Breast epithelium (tissue), 4 donors: ENCODE data around the gene MMP13. TPM values are rescaled to one million over a fixed set of nuclear protein-coding genes. Genes with fewer than 3 reads are reported as not detected.
"Not testable (repeated sequence)": the region's sequence is repeated elsewhere in the genome, so short reads cannot be mapped to it uniquely, and the experiment has no call there.

ENCODE experiments used
- DNase-seq, 2 donors: peaks; one replicate each; pipeline ENCODE4 v3.0.0-alpha.2; 2019; ENCODE audit warnings: low spot score in 2 of 2
- H3K27ac ChIP-seq, 2 donors: fragments of 200-600 bp; sonication (generic) in 1 of 2; one replicate each; pipeline ENCODE4 v1.5.1; 2016 to 2019; ENCODE audit warnings: mild to moderate bottlenecking in 1 of 2
- H3K27me3 ChIP-seq, 2 donors: fragments of 200-600 bp; sonication (generic) in 1 of 2; one replicate each; pipeline versions ENCODE4 v1.5.1 to v1.6.0; 2017 to 2019; ENCODE audit warnings: control low read depth in 1 of 2, mild to moderate bottlenecking in 1 of 2
- H3K36me3 ChIP-seq: fragments of 200-600 bp; one replicate; pipeline ENCODE4 v1.5.1; 2019
- H3K4me1 ChIP-seq, 2 donors: fragments of 200-600 bp; sonication (generic); one replicate each; pipeline ENCODE4 v1.5.1; 2016 to 2019; ENCODE audit warnings: control low read depth in 1 of 2
- H3K4me3 ChIP-seq, 3 donors: fragments of 200-600 bp; sonication (generic); 1 replicate in 2 of 3; 2 replicates in 1 of 3; pipeline ENCODE4 v1.5.1; 2016 to 2019; ENCODE audit warnings: mild to moderate bottlenecking in 3 of 3, moderate library complexity in 2 of 3
- H3K9me3 ChIP-seq, 2 donors: fragments of 200-600 bp; sonication (generic) in 1 of 2; one replicate each; pipeline ENCODE4 v1.5.1; 2016 to 2019; ENCODE audit warnings: control low read depth in 1 of 2
- CTCF ChIP-seq, 3 donors: fragments of 450-650 bp; IDR thresholded peaks; one replicate each; pipeline ENCODE4 v1.5.1; 2016 to 2017; ENCODE audit warnings: antibody characterized with exemption in 3 of 3, mild to moderate bottlenecking in 3 of 3, moderate library complexity in 3 of 3
- POLR2A ChIP-seq: fragments of 450-650 bp; IDR thresholded peaks from one replicate; pipeline ENCODE4 v1.6.1; 2016; ENCODE audit warnings: antibody characterized with exemption, mild to moderate bottlenecking, moderate library complexity
- POLR2AphosphoS5 ChIP-seq, 3 donors: sonication (generic); formaldehyde crosslinking; IDR thresholded peaks; one replicate each; pipeline ENCODE4 v1.6.1; 2017; ENCODE audit warnings: antibody characterized with exemption in 3 of 3
- intact Hi-C: fragments of 100-400 bp; cut with DNase I; formaldehyde crosslinking; loops from one replicate; pipeline ENCODE4 v1.15.1; 2023; ENCODE audit warnings: low total_unique reads
- total RNA-seq, 3 donors: library from RNA; depleted of rRNA; stranded (reverse); fragments of >200 nt; gene quantifications; one replicate each; pipeline ENCODE4 v1.1.0, GENCODE V29; 2016

Gene MMP13
- total RNA-seq, 3 donors from 2014 or later = not detected

GRCh38 chr11:102920118-102920684 is 35.3 kb downstream of the MMP13 start:
- Histone ChIP-seq H3K4me3 (no peak overlapping the region), H3K36me3 (no peaks in the 10 kb centered on the region), H3K27ac (no peak overlapping the region), H3K4me1 (no peaks in the 10 kb centered on the region), H3K9me3 (no peaks in the 10 kb centered on the region), H3K27me3 (no peaks in the 10 kb centered on the region)
- no peak for DNase-seq
- TF ChIP-seq CTCF (IDR thresholded peaks at IDR 0.05) = no peak
- intact Hi-C loops = no loop called here

DNA sequence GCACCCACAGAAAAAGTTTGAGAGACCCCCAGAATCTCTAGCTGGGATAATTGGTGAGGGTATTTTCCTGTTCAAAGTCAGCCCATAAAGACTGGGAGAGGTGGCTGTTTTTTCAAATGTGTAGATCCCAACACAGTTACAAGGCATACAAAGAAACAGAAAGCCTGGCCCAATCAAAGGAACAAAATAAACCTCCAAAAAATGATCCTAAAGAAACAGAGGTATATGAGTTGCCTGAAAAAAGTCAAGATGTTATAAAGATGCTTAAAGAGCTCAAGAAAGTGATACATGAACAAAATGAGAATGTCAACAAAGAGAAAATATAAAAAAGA is 40.5 kb downstream of the MMP13 start:
- no peaks in the 10 kb centered on the region for H3K9me3 ChIP-seq
- TF ChIP-seq POLR2AphosphoS5 (IDR thresholded peaks at IDR 0.05) (no peak), POLR2A (no peak), CTCF (IDR thresholded peaks at IDR 0.05) (no peak)

DNA sequence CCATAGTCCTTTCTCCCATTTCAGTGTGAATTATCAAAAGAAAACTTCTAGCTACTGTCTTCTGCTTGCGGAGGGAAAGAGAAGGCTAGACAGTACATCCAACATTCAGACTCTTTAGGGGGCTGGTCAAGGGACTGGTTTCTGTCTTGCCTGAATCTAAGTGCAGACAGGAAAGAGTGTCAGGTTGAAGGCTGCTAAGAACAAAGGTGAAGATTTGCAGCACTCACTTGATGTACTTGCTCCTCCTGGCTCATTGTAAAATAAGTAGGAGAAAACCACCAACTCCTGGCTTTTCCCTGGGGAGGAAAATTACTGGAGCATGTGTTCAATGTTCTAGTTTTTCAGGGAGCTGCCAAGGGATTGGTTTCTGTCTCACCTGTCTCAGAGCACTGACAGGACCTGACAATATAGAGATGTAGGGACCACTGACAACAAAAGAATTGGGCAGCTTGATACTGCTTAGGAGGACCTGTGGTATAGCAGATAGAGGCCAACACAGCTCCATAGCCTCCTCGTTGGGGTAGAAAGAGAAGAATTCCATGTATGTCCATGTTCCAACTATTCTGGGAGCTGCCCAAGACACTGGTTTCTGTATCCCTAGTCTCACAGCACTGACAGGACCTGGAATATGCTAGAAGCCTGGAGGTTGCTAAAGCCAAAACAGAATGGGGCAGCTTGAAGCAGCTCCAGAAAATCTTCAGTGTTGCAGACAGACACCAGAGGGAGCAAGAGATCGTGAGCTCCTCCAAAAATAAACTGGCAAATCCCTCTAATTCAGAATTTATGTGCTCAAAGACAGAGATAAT is 41.1 kb downstream of the MMP13 start:
- intact Hi-C loops = no loop called here
- no peak for DNase-seq
- Histone ChIP-seq H3K9me3 (no peaks in the 10 kb centered on the region), H3K4me1 (no peaks in the 10 kb centered on the region), H3K27ac (peak overlapping the region in 1 of 2 donors; percentile 14), H3K4me3 (no peak overlapping the region), H3K27me3 (no peaks in the 10 kb centered on the region), H3K36me3 (no peaks in the 10 kb centered on the region)
- TF ChIP-seq CTCF (IDR thresholded peaks at IDR 0.05) (peak in 1 of 3 donors; percentile 41), POLR2AphosphoS5 (IDR thresholded peaks at IDR 0.05) (no peak)

More for the DNA sequence above, 40.5 kb downstream of the MMP13 start:
- H3K27ac ChIP-seq = peak overlapping the region in 1 of 2 donors; percentile 14
- no peaks in the 10 kb centered on the region for H3K4me1 ChIP-seq
- no peaks in the 10 kb centered on the region for H3K36me3 ChIP-seq
- H3K4me3 ChIP-seq = no peak overlapping the region
- no peak for DNase-seq
- intact Hi-C loops = no loop called here
- no peaks in the 10 kb centered on the region for H3K27me3 ChIP-seq

- TF ChIP-seq POLR2AphosphoS5 (IDR thresholded peaks at IDR 0.05) (no peak), POLR2A (no peak), CTCF (IDR thresholded peaks at IDR 0.05) (no peak)
- H3K4me1 ChIP-seq = no peaks in the 10 kb centered on the region
- no peaks in the 10 kb centered on the region for H3K9me3 ChIP-seq
- intact Hi-C loops = no loop called here
- H3K4me3 ChIP-seq = no peak overlapping the region
- H3K27me3 ChIP-seq = no peaks in the 10 kb centered on the region
- no peaks in the 10 kb centered on the region for H3K36me3 ChIP-seq
- no peak for DNase-seq
- no peak overlapping the region for H3K27ac ChIP-seq
These were observed 43.1 kb downstream of the MMP13 start for GRCh38 chr11:102912482-102912830.

DNA sequence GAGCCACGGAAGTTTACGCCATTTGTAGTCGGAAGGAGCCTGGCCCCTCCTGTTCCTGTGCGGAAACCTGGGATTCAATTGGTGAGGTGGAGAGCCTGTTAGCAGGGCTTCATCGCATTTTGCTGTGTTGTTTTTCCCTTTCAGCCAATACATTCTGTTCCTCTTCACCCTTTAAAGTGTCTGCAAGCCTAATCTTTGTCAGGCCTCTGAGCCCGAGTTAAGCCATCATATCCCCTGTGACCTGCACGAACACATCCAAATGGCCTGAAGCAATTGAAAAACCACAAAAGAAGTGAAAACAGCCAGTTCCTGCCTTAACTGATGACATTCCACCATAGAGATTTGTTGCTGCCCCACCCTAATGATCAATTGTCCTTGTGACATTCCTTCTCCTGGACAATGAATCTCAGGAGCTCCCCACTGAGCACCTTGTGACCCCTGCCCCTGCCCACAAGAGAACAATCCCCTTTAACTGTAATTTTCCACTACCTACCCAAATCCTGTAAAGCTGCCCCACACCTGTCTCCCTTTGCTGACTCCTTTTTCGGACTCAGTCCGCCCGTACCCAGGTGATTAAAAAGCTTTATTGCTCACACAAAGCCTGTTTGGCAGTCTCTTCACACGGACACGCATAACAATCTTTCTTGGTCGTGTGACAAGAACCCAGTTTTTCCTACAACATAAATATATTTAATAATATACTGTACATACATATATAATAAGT is 43.6 kb downstream of the MMP13 start:
- no peak for TF ChIP-seq POLR2A
- no peak for TF ChIP-seq POLR2AphosphoS5 (IDR thresholded peaks at IDR 0.05)
- no peak for TF ChIP-seq CTCF (IDR thresholded peaks at IDR 0.05)
- Histone ChIP-seq H3K4me3 (no peak overlapping the region), H3K9me3 (no peaks in the 10 kb centered on the region), H3K36me3 (no peaks in the 10 kb centered on the region), H3K27ac (peak overlapping the region in 1 of 2 donors; percentile 25), H3K27me3 (no peaks in the 10 kb centered on the region), H3K4me1 (no peaks in the 10 kb centered on the region)
- intact Hi-C loops = no loop called here
- no peak for DNase-seq

GRCh38 chr11:102905848-102906247 is 49.7 kb downstream of the MMP13 start:
- DNase-seq, H3K27ac ChIP-seq, intact Hi-C loops, H3K4me1 ChIP-seq, H3K36me3 ChIP-seq, H3K9me3 ChIP-seq, H3K27me3 ChIP-seq, H3K4me3 ChIP-seq: not testable (repeated sequence)

DNA sequence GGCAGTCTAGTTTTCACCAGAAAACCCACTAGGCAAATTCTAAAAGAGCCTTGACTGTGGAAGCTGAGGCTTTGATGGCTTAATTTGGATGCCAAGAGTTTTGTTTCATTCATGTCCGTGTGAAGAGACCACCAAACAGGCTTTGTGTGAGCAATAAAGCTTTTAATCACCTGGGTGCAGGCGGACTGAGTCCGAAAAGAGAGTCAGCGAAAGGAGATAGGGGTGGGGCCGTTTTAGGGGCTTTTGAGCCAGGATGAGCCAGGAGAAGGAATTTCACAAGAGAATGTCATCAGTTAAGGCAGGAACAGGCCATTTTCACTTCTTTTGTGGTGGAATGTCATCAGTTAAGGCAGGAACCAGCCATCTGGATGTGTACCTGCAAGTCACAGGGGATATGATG is 51.6 kb downstream of the MMP13 start:
- DNase-seq, H3K4me1 ChIP-seq, H3K36me3 ChIP-seq, H3K27me3 ChIP-seq, H3K4me3 ChIP-seq, intact Hi-C loops, H3K9me3 ChIP-seq: not testable (repeated sequence)
- H3K27ac ChIP-seq = peak overlapping the region in 1 of 2 donors; percentile 43
